H9 (cell line): ENCODE measurements around the gene LAMP1. TPM values are rescaled to one million over a fixed set of nuclear protein-coding genes. Genes with fewer than 3 reads are reported as not detected.

Source experiments
- DNase-seq: peaks from one replicate; pipeline ENCODE4 v3.0.0-alpha.2; 2017
- H2AFZ ChIP-seq: one replicate; pipeline ENCODE4 v1.6.1; 2013; ENCODE audit warnings: mild to moderate bottlenecking, low read length, control low read depth, moderate library complexity
- H2AK5ac ChIP-seq: 2 replicates; pipeline ENCODE4 v1.6.1; 2013; ENCODE audit warnings: low read length, control low read depth, mixed read lengths; ENCODE audit not compliant: insufficient read length
- H2BK120ac ChIP-seq: one replicate; pipeline ENCODE4 v1.6.1; 2013; ENCODE audit warnings: low read depth, mild to moderate bottlenecking, low read length, control low read depth, inconsistent platforms; ENCODE audit not compliant: poor library complexity, severe bottlenecking
- H2BK12ac ChIP-seq: 2 replicates; pipeline ENCODE4 v1.6.1; 2013; ENCODE audit warnings: low read length, control low read depth, mixed read lengths, low read depth; ENCODE audit not compliant: insufficient read length
- H2BK15ac ChIP-seq: 2 replicates; pipeline ENCODE4 v1.6.1; 2013; ENCODE audit warnings: low read depth, low read length, control low read depth
- H2BK20ac ChIP-seq: one replicate; pipeline ENCODE4 v1.6.1; 2013; ENCODE audit warnings: low read depth, mild to moderate bottlenecking, low read length, control low read depth, inconsistent platforms; ENCODE audit not compliant: poor library complexity, severe bottlenecking
- H2BK5ac ChIP-seq: 2 replicates; pipeline ENCODE4 v1.6.1; 2013; ENCODE audit warnings: low read length, control low read depth, mixed read lengths; ENCODE audit not compliant: insufficient read length
- H3K14ac ChIP-seq: 2 replicates; pipeline ENCODE4 v1.6.1; 2013; ENCODE audit warnings: low read length, control low read depth; ENCODE audit not compliant: insufficient read depth
- H3K18ac ChIP-seq: 2 replicates; pipeline ENCODE4 v1.6.1; 2013; ENCODE audit warnings: low read depth, mild to moderate bottlenecking, mixed read lengths, low read length, control low read depth; ENCODE audit not compliant: insufficient read length
- H3K23ac ChIP-seq: 2 replicates; pipeline ENCODE4 v1.6.1; 2013; ENCODE audit warnings: low read length, control low read depth, mixed read lengths, low read depth; ENCODE audit not compliant: insufficient read length
- H3K23me2 ChIP-seq: 2 replicates; pipeline ENCODE4 v1.6.1; 2013; ENCODE audit warnings: low read depth, mild to moderate bottlenecking, mixed read lengths, low read length, control low read depth; ENCODE audit not compliant: insufficient read length, poor library complexity, severe bottlenecking
- H3K27ac ChIP-seq: 2 replicates; pipeline ENCODE4 v1.5.1; 2013; ENCODE audit warnings: low read length, control low read depth, mixed read lengths, low read depth; ENCODE audit not compliant: insufficient read length
- H3K27me3 ChIP-seq: 2 replicates; pipeline ENCODE4 v1.6.1; 2013; ENCODE audit warnings: low read length, control low read depth, inconsistent platforms; ENCODE audit not compliant: insufficient read depth
- H3K4ac ChIP-seq: 2 replicates; pipeline ENCODE4 v1.6.1; 2013; ENCODE audit warnings: low read depth, mild to moderate bottlenecking, control low read depth, inconsistent platforms, low read length, moderate library complexity
- H3K4me1 ChIP-seq: 2 replicates; pipeline ENCODE4 v1.6.1; 2013; ENCODE audit warnings: low read length, control low read depth, inconsistent platforms; ENCODE audit not compliant: insufficient read depth
- H3K4me2 ChIP-seq: 2 replicates; pipeline ENCODE4 v1.6.1; 2013; ENCODE audit warnings: low read length, control low read depth, mixed read lengths; ENCODE audit not compliant: insufficient read length, insufficient read depth
- H3K56ac ChIP-seq: 2 replicates; pipeline ENCODE4 v1.6.1; 2013; ENCODE audit warnings: low read depth, mild to moderate bottlenecking, mixed read lengths, low read length, control low read depth; ENCODE audit not compliant: insufficient read length
- H3K79me1 ChIP-seq: 2 replicates; pipeline ENCODE4 v1.6.1; 2013; ENCODE audit warnings: low read depth, mild to moderate bottlenecking, moderate library complexity, low read length, control low read depth, inconsistent platforms; ENCODE audit not compliant: insufficient read depth, poor library complexity, severe bottlenecking
- H3K79me2 ChIP-seq: 2 replicates; pipeline ENCODE4 v1.6.1; 2013; ENCODE audit warnings: low read length, control low read depth, inconsistent platforms; ENCODE audit not compliant: insufficient read depth
- H3K9ac ChIP-seq: 2 replicates; pipeline ENCODE4 v1.6.1; 2013; ENCODE audit warnings: low read length, control low read depth, mixed read lengths; ENCODE audit not compliant: insufficient read length; ENCODE audit errors: extremely low read depth
- H3K9me3 ChIP-seq: one replicate; pipeline ENCODE4 v1.6.1; 2013; ENCODE audit warnings: low read depth, low read length, inconsistent platforms; ENCODE audit not compliant: control insufficient read depth
- H3T11ph ChIP-seq: one replicate; pipeline ENCODE4 v1.6.1; 2013; ENCODE audit warnings: mild to moderate bottlenecking, low read length, control low read depth, inconsistent platforms
- H4K20me1 ChIP-seq: one replicate; pipeline ENCODE4 v1.6.1; 2013; ENCODE audit not compliant: control insufficient read depth, insufficient read length, insufficient read depth
- H4K5ac ChIP-seq: 2 replicates; pipeline ENCODE4 v1.6.1; 2013; ENCODE audit warnings: low read depth, mild to moderate bottlenecking, mixed read lengths, low read length, control low read depth; ENCODE audit not compliant: insufficient read length
- H4K8ac ChIP-seq: replicated peaks from 2 replicates; pipeline ENCODE4 v1.6.1; 2013; ENCODE audit warnings: low read length, control low read depth, mixed read lengths, low read depth; ENCODE audit not compliant: insufficient read length
- H4K91ac ChIP-seq: 2 replicates; pipeline ENCODE4 v1.6.1; 2013; ENCODE audit warnings: low read depth, mild to moderate bottlenecking, moderate library complexity, mixed read lengths, low read length, control low read depth; ENCODE audit not compliant: insufficient read length
- H3K27ac Mint-ChIP-seq, 3 experiments: 2 replicates in 2 of 3; 3 replicates in 1 of 3; pipeline ENCODE4 v1.8.0; 2020 to 2021; ENCODE audit warnings: mixed read lengths in 3 of 3, mild to moderate bottlenecking in 1 of 3, moderate library complexity in 1 of 3
- H3K27me3 Mint-ChIP-seq: 2 replicates; pipeline ENCODE4 v1.8.0; 2021; ENCODE audit warnings: low read depth, mild to moderate bottlenecking, moderate library complexity, mixed read lengths
- H3K36me3 Mint-ChIP-seq, 3 experiments: 2 replicates in 2 of 3; 3 replicates in 1 of 3; pipeline ENCODE4 v1.8.0; 2020 to 2021; ENCODE audit warnings: low read depth in 3 of 3, mixed read lengths in 3 of 3; ENCODE audit not compliant: insufficient read depth in 1 of 3
- H3K4me1 Mint-ChIP-seq, 2 experiments: 2 replicates each; pipeline ENCODE4 v1.8.0; 2020; ENCODE audit warnings: mixed read lengths in 2 of 2
- H3K4me3 Mint-ChIP-seq, 2 experiments: 2 replicates in 1 of 2; 3 replicates in 1 of 2; pipeline ENCODE4 v1.8.0; 2020 to 2021; ENCODE audit warnings: mild to moderate bottlenecking in 2 of 2, mixed read lengths in 2 of 2, moderate library complexity in 1 of 2
- H3K9me3 Mint-ChIP-seq, 2 experiments: 2 replicates in 1 of 2; 3 replicates in 1 of 2; pipeline ENCODE4 v1.8.0; 2020; ENCODE audit warnings: mild to moderate bottlenecking in 2 of 2, mixed read lengths in 2 of 2, moderate library complexity in 1 of 2
- WGBS: extraction: QIAGEN DNeasy Blood & Tissue Kit; methylation state at CpG from one replicate; pipeline ENCODE4 v1.1.7; 2013; ENCODE audit warnings: missing lambda C conversion rate, low lambda C conversion rate, mixed read lengths; ENCODE audit not compliant: insufficient read length; ENCODE audit errors: extremely low coverage; 5-methylcytosine and 5-hydroxymethylcytosine counted together
- total RNA-seq: library from RNA; stranded (reverse); gene quantifications from 2 replicates; pipeline ENCODE4 v1.2.1, GENCODE V29; 2021
- TF ChIP-seq, protein P1 (sequence below): fragments of 200-600 bp; sonication (generic); conservative IDR thresholded peaks from 3 replicates; pipeline ENCODE4 v1.8.0; 2021; ENCODE audit warnings: antibody characterized with exemption, mild to moderate bottlenecking

LAMP1 gene
- total RNA-seq, 1 experiment from 2014 or later = 131 TPM

GRCh38 chr13:113365583-113365970, 68.5 kb downstream of the LAMP1 start:
- no peak overlapping the region for H3K23ac ChIP-seq
- H2BK120ac ChIP-seq = no peak overlapping the region
- H2BK12ac ChIP-seq = no peak overlapping the region
- no peak overlapping the region for H2AK5ac ChIP-seq
- H3K23me2 ChIP-seq = peaks cover 12% of the 10 kb centered on the region
- no peak overlapping the region for H3K4ac ChIP-seq
- no peak overlapping the region for H4K5ac ChIP-seq
- no peak overlapping the region for H3K4me2 ChIP-seq
- H3K79me2 ChIP-seq = peaks cover 9% of the 10 kb centered on the region; the same call in 1 of the 2 replicates
- WGBS = no CpG with 5 or more reads among the region's 22 CpGs
- no peaks in the 10 kb centered on the region for H3K27me3 ChIP-seq
- no peak overlapping the region for H3K18ac ChIP-seq
- no peak overlapping the region for H2BK20ac ChIP-seq
- no peak overlapping the region for H2BK5ac ChIP-seq
- no peak overlapping the region for H2BK15ac ChIP-seq
- Mint-ChIP-seq H3K27ac (peak overlapping the region in 2 of 3 experiments; percentile 67 to 94; a peak in 4 of 7 replicates), H3K4me3 (peak overlapping the region; percentile 21 to 56; a peak in 3 of 5 replicates), H3K36me3 (peaks cover 5 to 10% (median 9%) of the 10 kb centered on the region in 3 experiments; a peak in 6 of 7 replicates), H3K9me3 (no peaks in the 10 kb centered on the region; a peak in 1 of 5 replicates), H3K27me3 (no peaks in the 10 kb centered on the region), H3K4me1 (peaks cover 16 to 34% of the 10 kb centered on the region in 2 experiments)
- no peak for DNase-seq
- H4K8ac ChIP-seq = no peak overlapping the region
- H3K9ac ChIP-seq = no peak overlapping the region
- H3T11ph ChIP-seq = no peak overlapping the region
- H3K79me1 ChIP-seq = peaks cover 7% of the 10 kb centered on the region
- H3K14ac ChIP-seq = no peak overlapping the region; the same call in 1 of the 2 replicates
- no peaks in the 10 kb centered on the region for H4K20me1 ChIP-seq
- TF ChIP-seq, protein P1, sequence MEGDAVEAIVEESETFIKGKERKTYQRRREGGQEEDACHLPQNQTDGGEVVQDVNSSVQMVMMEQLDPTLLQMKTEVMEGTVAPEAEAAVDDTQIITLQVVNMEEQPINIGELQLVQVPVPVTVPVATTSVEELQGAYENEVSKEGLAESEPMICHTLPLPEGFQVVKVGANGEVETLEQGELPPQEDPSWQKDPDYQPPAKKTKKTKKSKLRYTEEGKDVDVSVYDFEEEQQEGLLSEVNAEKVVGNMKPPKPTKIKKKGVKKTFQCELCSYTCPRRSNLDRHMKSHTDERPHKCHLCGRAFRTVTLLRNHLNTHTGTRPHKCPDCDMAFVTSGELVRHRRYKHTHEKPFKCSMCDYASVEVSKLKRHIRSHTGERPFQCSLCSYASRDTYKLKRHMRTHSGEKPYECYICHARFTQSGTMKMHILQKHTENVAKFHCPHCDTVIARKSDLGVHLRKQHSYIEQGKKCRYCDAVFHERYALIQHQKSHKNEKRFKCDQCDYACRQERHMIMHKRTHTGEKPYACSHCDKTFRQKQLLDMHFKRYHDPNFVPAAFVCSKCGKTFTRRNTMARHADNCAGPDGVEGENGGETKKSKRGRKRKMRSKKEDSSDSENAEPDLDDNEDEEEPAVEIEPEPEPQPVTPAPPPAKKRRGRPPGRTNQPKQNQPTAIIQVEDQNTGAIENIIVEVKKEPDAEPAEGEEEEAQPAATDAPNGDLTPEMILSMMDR = no peak
- no peak overlapping the region for H3K56ac ChIP-seq
- H3K9me3 ChIP-seq = no peaks in the 10 kb centered on the region
- H3K27ac ChIP-seq = no peak overlapping the region
- H2AFZ ChIP-seq = no peak overlapping the region
- H3K4me1 ChIP-seq = no peaks in the 10 kb centered on the region; the same call in 1 of the 2 replicates
- H4K91ac ChIP-seq = no peak overlapping the region
